Thoracic aorta (tissue), 2 donors: ENCODE data around the gene OR5B3. TPM values are rescaled to one million over a fixed set of nuclear protein-coding genes. Genes with fewer than 3 reads are reported as not detected.

ENCODE experiments used
- ATAC-seq: fragments of 150-250 bp; one replicate; pipeline ENCODE4 v1.8.0; 2017; ENCODE audit warnings: low read depth; ENCODE audit not compliant: insufficient number of reproducible peaks, low FRiP score
- DNase-seq: peaks from one replicate; pipeline ENCODE4 v3.0.0-alpha.2; 2020; ENCODE audit warnings: low spot score
- H3K27ac ChIP-seq, 2 donors: fragments of 200-600 bp; sonication (generic); 1 replicate in 1 of 2; 2 replicates in 1 of 2; pipeline ENCODE4 v1.5.1; 2016; ENCODE audit warnings: mild to moderate bottlenecking in 2 of 2, moderate library complexity in 2 of 2
- H3K27me3 ChIP-seq: fragments of 200-600 bp; sonication (generic); replicated peaks from 2 replicates; pipeline ENCODE4 v1.6.0; 2016; ENCODE audit warnings: mild to moderate bottlenecking; ENCODE audit not compliant: insufficient read depth
- H3K36me3 ChIP-seq: fragments of 200-600 bp; sonication (generic); one replicate; pipeline ENCODE4 v1.5.1; 2016
- H3K4me1 ChIP-seq, 2 donors: fragments of 200-600 bp; sonication (generic); 1 replicate in 1 of 2; 2 replicates in 1 of 2; pipeline versions ENCODE4 v1.5.1 to v1.6.0; 2016; ENCODE audit warnings: low read depth in 2 of 2, mild to moderate bottlenecking in 1 of 2; ENCODE audit not compliant: control insufficient read depth in 1 of 2
- H3K4me3 ChIP-seq: fragments of 200-600 bp; sonication (generic); 2 replicates; pipeline ENCODE4 v1.5.1; 2016; ENCODE audit warnings: mild to moderate bottlenecking
- H3K9me3 ChIP-seq: fragments of 200-600 bp; sonication (generic); 2 replicates; pipeline ENCODE4 v1.5.1; 2016
- CTCF ChIP-seq: fragments of 200-600 bp; sonication (generic); IDR thresholded peaks from one replicate; pipeline ENCODE4 v1.5.1; 2019; ENCODE audit warnings: antibody characterized with exemption
- total RNA-seq, 2 donors: library from RNA; depleted of rRNA; stranded (reverse); fragments of >200 nt; gene quantifications; one replicate each; pipeline versions ENCODE4 v1.1.0 to v1.2.3, GENCODE V29; 2016

Gene OR5B3
- total RNA-seq, 2 donors from 2014 or later, result not detected

- no peak for ATAC-seq
- H3K27ac ChIP-seq, result no peak overlapping the region
These were observed 11.1 kb downstream of the OR5B3 start for GRCh38 chr11:58395581-58395980.

GRCh38 chr11:58394195-58394594 lies 12.5 kb downstream of the OR5B3 start:
- no peak overlapping the region for H3K4me3 ChIP-seq
- DNase-seq (no peak), ATAC-seq (no peak)
- H3K27me3 ChIP-seq, result no peaks in the 10 kb centered on the region
- peaks cover 4% of the 10 kb centered on the region for H3K9me3 ChIP-seq
- no peak overlapping the region for H3K27ac ChIP-seq
- TF ChIP-seq CTCF, result no peak
- H3K4me1 ChIP-seq, result no peaks in the 10 kb centered on the region
- no peaks in the 10 kb centered on the region for H3K36me3 ChIP-seq

More at GRCh38 chr11:58395581-58395980, 11.1 kb downstream of the OR5B3 start:
- DNase-seq, result no peak
- Histone ChIP-seq H3K27me3 (no peaks in the 10 kb centered on the region), H3K36me3 (no peaks in the 10 kb centered on the region), H3K4me1 (no peaks in the 10 kb centered on the region), H3K4me3 (no peak overlapping the region), H3K9me3 (peaks cover 4% of the 10 kb centered on the region)
- no peak for TF ChIP-seq CTCF

GRCh38 chr11:58392746-58393145 lies 13.9 kb downstream of the OR5B3 start:
- no peak for TF ChIP-seq CTCF
- H3K9me3 ChIP-seq, result peaks cover 4% of the 10 kb centered on the region

DNA sequence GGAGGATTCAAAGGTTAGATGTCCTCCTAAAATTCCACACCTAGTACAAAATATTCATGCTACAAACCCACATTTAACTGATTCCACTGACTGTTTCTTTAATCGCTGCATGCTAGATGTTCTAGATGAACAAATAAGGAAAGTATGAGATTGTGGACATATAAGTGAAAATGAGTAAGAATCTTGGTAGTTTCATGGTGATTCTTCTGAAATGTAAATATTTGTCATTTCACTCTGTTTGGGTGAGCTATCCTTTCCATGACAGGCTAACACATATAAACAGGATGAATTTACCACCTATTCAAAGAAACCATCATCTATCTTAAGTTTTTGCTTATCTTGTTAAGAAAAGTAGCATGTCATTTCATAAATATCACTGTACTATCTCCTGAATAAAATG lies 14.8 kb downstream of the OR5B3 start:
- Histone ChIP-seq H3K36me3 (no peaks in the 10 kb centered on the region), H3K27ac (no peak overlapping the region), H3K9me3 (peaks cover 4% of the 10 kb centered on the region), H3K4me1 (no peaks in the 10 kb centered on the region), H3K4me3 (no peak overlapping the region), H3K27me3 (no peaks in the 10 kb centered on the region)
- DNase-seq (no peak), ATAC-seq (no peak)
- TF ChIP-seq CTCF, result no peak

More at GRCh38 chr11:58392746-58393145, 13.9 kb downstream of the OR5B3 start:
- DNase-seq (no peak), ATAC-seq (no peak)
- Histone ChIP-seq H3K27ac (no peak overlapping the region), H3K36me3 (no peaks in the 10 kb centered on the region), H3K27me3 (no peaks in the 10 kb centered on the region), H3K4me1 (no peaks in the 10 kb centered on the region), H3K4me3 (no peak overlapping the region)

DNA sequence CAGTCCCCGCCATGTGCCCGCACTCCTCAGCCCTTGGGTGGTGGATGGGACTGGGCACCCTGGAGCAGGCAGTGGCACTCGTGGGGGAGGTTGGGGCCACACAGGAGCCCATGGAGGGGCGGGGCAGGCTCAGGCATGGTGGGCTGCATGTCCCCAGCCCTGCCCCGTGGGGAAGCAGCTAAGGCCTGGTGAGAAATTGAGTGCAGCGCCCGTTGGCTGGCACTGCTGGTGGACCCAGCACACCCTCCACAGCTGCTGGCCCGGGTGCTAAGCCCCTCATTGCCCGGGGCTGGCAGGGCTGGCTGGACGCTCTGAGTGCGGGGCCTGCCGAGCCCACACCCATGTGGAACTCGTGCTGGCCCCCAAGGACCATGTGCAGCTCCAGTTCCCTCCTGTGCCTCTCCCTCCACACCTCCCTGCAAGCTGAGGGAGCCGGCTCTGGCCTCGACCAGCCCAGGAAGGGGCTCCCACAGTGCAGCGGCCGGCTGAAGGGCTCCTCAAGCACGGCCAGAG lies 16.1 kb downstream of the OR5B3 start:
- Histone ChIP-seq H3K9me3 (peaks cover 4% of the 10 kb centered on the region), H3K4me3 (no peak overlapping the region), H3K4me1 (no peaks in the 10 kb centered on the region), H3K27me3 (no peaks in the 10 kb centered on the region), H3K36me3 (no peaks in the 10 kb centered on the region), H3K27ac (no peak overlapping the region)
- DNase-seq (no peak), ATAC-seq (no peak)
- no peak for TF ChIP-seq CTCF
